Right atrium auricular region (tissue), 2 donors: ENCODE data around the gene APOBEC3G. TPM values are rescaled to one million over a fixed set of nuclear protein-coding genes. Genes with fewer than 3 reads are reported as not detected.

ENCODE experiments used
- DNase-seq: peaks from one replicate; pipeline ENCODE4 v3.0.0-alpha.2; 2019; ENCODE audit warnings: low spot score
- H3K27ac ChIP-seq, 2 donors: fragments of 200-600 bp; sonication (generic); 1 replicate in 1 of 2; 2 replicates in 1 of 2; pipeline ENCODE4 v1.5.1; 2016 to 2019
- H3K27me3 ChIP-seq, 2 donors: fragments of 200-600 bp; sonication (generic); one replicate each; pipeline versions ENCODE4 v1.5.1 to v1.6.0; 2017 to 2019
- H3K36me3 ChIP-seq: fragments of 200-600 bp; sonication (generic); one replicate; pipeline ENCODE4 v1.5.1; 2016
- H3K4me1 ChIP-seq, 2 donors: fragments of 200-600 bp; sonication (generic); one replicate each; pipeline versions ENCODE4 v1.5.1 to v1.6.0; 2017 to 2019
- H3K4me3 ChIP-seq, 2 donors: fragments of 200-600 bp; sonication (generic); 1 replicate in 1 of 2; 2 replicates in 1 of 2; pipeline ENCODE4 v1.5.1; 2017 to 2019; ENCODE audit warnings: mild to moderate bottlenecking in 1 of 2, moderate library complexity in 1 of 2
- H3K9me3 ChIP-seq, 2 donors: fragments of 200-600 bp; sonication (generic); one replicate each; pipeline ENCODE4 v1.5.1; 2019
- CTCF ChIP-seq, 2 donors: fragments of 200-600 bp; sonication (generic); IDR thresholded peaks; one replicate each; pipeline ENCODE4 v1.5.1; 2019; ENCODE audit warnings: antibody characterized with exemption in 2 of 2
- total RNA-seq, 2 donors: library from RNA; depleted of rRNA; stranded (reverse); fragments of >200 nt; gene quantifications; one replicate each; pipeline ENCODE4 v1.1.0, GENCODE V29; 2016

APOBEC3G gene
- total RNA-seq, 2 donors from 2014 or later, result 2.5 to 3.2 TPM

DNA sequence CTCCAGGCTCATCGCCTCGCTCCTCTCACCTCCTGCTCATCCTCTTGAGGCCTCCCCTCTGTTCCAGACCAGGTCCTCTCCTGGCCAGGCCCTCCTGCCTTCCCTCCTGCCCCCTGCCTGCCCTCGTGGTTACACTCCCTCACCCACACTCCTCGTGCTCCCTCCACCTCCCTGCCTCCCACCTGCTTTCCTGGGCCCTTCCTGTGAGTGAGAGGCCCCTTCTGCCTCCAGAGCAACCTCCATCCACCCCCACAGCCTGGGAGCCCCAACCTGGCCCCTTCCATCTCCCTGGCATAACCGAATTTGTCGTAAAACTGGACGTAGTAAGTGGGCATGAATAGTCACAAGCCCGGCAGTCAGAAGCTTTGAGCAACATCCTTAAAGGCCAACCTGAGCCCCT, 4.5 kb downstream of the APOBEC3G start:
- Histone ChIP-seq H3K9me3 (no peaks in the 10 kb centered on the region), H3K36me3 (no peaks in the 10 kb centered on the region), H3K4me3 (no peak overlapping the region), H3K4me1 (peaks cover 0 to 10% of the 10 kb centered on the region in 2 donors), H3K27ac (no peak overlapping the region), H3K27me3 (no peaks in the 10 kb centered on the region)
- no peak for DNase-seq
- TF ChIP-seq CTCF (IDR thresholded peaks at IDR 0.05), result no peak

DNA sequence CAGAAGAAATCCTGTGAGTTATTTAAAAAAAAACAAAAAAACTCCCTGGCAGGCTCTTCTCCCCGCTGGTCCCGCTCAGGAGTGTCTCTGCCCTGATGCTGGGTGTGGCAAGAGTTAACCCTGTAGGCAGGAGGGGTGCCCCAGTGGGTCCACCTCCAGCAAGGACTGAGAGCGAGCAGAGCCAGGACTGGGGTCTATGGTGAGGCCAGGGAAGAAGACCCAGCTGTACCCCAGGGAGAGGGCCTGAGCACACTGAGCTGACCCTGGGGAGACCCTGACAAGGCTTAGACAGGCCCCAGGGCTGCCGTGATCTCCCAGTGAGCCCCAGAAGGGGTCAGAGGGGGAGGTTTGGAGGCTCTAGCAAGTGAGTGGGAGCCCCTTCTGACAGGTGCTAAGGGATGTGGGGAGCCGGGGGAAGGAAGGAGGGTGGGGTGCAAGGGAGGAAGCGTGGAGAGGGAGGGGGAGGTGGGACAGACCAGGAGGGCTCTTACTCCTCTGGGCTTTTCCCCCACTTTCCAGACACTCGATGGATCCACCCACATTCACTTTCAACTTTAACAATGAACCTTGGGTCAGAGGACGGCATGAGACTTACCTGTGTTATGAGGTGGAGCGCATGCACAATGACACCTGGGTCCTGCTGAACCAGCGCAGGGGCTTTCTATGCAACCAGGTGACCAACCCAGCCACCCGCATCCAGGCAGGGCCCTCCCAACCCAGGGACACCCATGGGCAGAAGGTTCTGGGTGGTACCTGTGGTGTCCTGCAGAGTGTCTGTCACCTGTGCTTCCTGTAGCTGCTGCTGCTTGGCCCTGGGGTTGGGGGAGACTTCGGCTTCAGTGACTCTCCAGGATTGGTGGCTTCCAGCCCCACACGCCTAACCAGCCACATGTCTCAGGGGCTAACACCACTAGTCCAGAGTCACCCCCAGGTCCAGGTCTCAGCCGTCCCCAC, 6.4 kb downstream of the APOBEC3G start:
- H3K4me3 ChIP-seq, result no peak overlapping the region
- no peaks in the 10 kb centered on the region for H3K9me3 ChIP-seq
- no peaks in the 10 kb centered on the region for H3K4me1 ChIP-seq
- TF ChIP-seq CTCF (IDR thresholded peaks at IDR 0.05), result no peak
- H3K27me3 ChIP-seq, result no peaks in the 10 kb centered on the region
- H3K27ac ChIP-seq, result no peak overlapping the region
- DNase-seq, result no peak
- H3K36me3 ChIP-seq, result no peaks in the 10 kb centered on the region

DNA sequence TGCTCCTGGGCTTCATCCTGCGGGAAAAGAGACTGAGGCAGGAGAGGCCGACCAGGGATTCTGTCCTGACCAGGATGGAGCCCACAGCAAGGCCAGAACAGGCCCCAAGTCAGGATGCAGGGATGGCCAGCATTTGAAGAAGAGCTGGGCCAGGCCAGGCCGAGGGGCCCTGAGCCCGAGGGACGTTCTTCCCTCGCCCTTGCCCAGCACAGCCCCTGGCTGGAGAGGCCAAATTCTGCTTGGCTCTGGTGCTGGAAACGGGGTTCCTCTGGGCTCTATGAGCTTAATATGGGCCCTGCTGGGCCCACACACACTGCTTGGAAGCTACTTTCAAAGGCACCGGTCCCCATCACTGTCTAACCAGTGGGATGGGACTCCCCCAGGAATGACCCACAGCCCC, 7.6 kb downstream of the APOBEC3G start:
- no peak overlapping the region for H3K27ac ChIP-seq
- DNase-seq, result no peak
- H3K27me3 ChIP-seq, result no peaks in the 10 kb centered on the region
- no peaks in the 10 kb centered on the region for H3K36me3 ChIP-seq
- H3K4me3 ChIP-seq, result no peak overlapping the region
- no peaks in the 10 kb centered on the region for H3K4me1 ChIP-seq
- no peak for TF ChIP-seq CTCF (IDR thresholded peaks at IDR 0.05)
- H3K9me3 ChIP-seq, result no peaks in the 10 kb centered on the region

DNA sequence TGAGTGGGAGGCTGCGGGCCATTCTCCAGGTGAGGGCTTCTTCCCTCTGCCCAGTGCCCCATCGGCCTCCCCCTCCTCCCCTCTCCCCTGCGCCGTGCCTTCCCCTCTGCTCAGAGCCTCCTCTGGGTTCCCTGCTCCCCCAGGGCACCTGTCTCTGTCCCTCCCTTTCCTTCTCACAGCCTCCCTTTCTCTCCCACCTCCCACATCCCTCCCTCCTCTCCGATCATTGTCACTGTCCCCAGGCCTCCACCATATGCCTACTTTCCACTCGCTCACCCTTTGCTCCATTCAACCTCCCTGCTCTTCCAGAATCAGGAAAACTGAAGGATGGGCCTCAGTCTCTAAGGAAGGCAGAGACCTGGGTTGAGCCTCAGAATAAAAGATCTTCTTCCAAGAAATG, 10.0 kb downstream of the APOBEC3G start:
- no peak for TF ChIP-seq CTCF (IDR thresholded peaks at IDR 0.05)
- no peaks in the 10 kb centered on the region for H3K27me3 ChIP-seq

DNA sequence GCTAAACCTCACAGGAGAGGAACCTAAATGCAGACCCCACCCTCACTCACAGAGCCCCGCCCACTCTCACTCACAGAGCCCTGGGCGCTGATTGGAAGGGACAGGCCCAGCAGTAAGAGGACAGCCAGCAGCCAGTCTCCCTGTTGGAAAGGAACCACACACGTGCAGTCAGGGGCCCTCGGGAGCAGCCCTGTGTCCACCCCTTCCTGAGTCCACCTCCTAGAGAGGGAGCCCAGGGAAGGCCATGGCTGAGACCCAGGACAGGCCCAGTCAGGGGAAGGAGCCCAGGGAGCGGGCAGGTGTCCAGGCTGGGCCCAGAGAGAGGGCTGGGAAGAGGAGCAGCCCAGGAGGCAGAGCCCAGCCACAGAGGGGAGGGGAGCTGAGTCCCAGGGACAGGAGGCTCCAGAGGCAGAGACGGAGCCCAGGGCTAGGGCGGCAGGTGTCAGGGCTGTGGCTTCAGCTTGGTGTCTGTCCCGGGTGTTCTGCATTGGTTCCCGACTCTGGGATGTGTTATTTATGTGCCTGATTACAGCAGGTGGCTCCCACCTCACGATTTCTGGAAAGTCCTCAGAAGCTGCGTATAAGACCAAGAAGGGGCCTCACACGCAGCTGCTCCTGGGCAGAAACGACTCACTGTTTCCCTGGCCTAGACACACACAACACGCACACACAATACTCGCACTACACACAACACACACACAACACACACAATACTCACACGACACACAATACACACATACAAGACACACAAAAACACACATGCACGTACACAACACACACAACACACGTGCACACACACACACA, 11.0 kb downstream of the APOBEC3G start:
- Histone ChIP-seq H3K27ac (no peak overlapping the region), H3K9me3 (no peaks in the 10 kb centered on the region), H3K27me3 (no peaks in the 10 kb centered on the region), H3K4me3 (no peak overlapping the region), H3K36me3 (no peaks in the 10 kb centered on the region), H3K4me1 (no peaks in the 10 kb centered on the region)
- TF ChIP-seq CTCF (IDR thresholded peaks at IDR 0.05), result no peak
- no peak for DNase-seq

More for the DNA sequence above, 10.0 kb downstream of the APOBEC3G start:
- Histone ChIP-seq H3K4me3 (no peak overlapping the region), H3K27ac (no peak overlapping the region), H3K4me1 (no peaks in the 10 kb centered on the region), H3K9me3 (no peaks in the 10 kb centered on the region), H3K36me3 (no peaks in the 10 kb centered on the region)
- no peak for DNase-seq
